NCI-H146 (cell line): Measurements from ENCODE around the gene KIAA1328.
A peak's percentile ranks its signal among the peaks of the same experiment; 100 is the strongest.

Experiments
- DNase-seq: peaks from one replicate; lab custom pipeline; 2025; lab: John Stamatoyannopoulos, UW

Gene KIAA1328

DNA sequence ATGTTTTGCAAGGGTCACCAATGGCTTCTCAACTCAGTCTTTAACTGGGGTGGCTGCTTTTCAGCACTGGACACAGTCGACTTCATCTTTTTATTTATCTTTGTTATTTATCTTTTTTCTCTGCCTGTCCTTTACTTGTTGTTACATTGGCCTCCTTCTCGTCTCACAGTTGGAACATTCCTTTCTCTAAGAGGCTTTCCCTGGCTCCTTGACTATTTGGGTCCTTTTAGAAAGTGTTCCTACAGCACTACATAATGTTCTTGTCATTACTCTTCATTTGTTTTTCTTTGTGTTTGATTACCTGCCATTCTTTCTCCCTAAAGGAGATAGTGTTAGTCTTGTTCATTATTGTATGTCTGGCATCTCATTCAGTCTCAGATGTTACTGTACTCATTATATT is 122.0 kb downstream of the KIAA1328 start:
- DNase-seq = no peak

DNA sequence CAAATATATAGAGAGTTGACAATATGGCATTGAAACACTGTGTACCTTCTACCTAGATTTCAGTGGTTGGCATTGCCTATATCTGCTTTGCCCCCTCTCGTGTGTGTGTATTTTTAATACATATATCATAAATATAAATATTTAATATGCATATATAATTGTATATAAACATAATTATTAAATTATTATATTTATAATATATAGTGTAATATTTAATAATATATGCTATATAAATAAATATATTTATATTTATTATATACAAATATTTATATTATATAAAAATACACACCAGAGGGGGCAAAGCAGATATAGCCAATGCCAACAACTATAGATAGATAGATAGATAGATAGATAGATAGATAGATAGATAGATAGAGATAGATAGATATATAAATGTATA is 124.1 kb downstream of the KIAA1328 start:
- no peak for DNase-seq

DNA sequence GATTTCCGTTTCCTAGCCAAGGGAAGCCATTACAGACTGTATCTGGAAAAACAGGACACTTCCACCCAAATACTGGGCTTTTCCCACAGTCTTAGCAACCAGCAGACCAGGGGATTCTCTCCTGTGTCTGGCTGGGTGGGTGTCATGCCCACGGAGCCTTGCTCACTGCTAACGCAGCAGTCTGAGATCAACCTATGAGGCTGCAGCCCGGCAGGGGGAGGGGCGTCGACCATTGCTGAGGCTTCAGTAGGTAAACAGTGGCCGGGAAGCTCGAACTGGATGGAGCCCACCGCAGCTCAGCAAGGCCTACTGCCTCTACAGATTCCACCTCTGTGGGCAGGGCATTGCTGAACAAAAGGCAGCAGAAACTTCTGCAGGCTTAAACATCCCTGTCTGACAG is 131.1 kb downstream of the KIAA1328 start:
- DNase-seq = no peak

DNA sequence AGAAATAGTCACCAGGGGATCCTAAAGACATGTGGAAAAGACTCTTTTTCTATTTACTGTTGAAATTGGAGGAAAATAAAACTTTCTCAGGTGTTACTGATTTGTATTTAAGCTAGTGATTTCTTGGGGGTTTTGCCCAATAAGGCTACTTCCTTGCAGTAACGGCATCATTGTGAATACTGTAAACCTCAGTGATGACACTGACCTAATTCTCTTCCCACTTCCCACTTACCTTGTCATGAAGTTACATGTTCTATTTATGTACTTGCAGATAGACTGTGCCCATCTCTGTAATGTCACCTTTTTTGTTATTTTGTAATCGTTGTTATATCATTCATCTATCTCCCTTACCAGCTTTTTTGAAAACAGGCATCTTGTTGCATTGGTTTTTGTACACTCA is 134.5 kb downstream of the KIAA1328 start:
- no peak for DNase-seq

DNA sequence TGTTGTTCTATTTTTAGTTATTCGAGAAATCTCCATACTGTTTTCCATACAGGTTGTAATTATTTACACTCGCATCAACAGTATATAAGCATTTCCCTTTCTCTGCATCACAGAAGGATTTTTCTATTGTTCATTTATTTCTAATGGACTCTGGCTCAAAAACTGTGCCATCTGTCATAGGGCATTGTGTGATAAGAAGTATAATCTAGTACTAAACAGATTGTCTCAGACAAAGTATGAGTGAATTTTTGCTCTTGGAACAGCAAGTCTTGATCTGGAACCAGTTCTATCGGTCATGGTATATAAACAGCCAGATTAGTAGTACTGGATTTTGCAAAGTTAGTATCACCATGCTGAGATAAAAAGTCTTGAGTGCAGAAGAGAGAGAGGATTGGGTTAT is 145.8 kb downstream of the KIAA1328 start:
- no peak for DNase-seq

DNA sequence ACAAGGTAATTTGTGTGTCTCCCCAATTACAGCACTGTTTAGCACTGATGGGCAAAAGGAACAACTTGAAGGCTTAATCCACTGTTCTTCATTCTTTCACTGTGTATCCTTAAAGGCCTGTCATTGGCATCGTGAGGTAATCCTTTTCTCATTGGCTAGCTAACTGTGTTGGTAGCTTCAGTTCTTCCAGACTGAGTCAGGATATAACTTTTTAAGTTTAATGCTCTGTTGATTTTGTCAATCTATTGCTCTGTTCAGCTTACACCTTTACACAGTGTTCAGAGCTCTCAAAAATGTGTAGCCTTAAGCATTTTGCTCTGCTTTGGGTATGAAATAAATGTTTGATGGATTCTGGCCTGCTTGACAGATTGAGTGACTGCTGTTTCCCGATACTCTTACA is 148.2 kb downstream of the KIAA1328 start:
- DNase-seq = no peak

DNA sequence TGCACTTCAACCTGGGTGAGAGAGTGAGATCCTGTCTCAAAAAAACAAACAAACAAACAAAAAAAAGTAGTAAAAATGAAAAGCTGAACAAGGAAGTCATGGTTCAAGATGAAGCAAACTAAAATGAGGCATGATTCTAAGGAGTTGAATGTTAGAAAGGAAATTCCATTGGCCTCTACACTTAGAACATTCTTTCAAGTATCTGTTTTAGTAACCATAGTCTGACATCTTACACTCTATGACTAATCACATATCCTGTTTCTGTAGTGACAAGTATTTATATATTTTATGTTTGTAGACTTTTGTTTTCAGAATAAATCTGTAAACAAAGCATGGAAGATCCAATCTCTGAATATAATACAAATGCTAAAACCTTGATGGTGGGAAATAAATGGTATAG is 164.1 kb downstream of the KIAA1328 start:
- no peak for DNase-seq

DNA sequence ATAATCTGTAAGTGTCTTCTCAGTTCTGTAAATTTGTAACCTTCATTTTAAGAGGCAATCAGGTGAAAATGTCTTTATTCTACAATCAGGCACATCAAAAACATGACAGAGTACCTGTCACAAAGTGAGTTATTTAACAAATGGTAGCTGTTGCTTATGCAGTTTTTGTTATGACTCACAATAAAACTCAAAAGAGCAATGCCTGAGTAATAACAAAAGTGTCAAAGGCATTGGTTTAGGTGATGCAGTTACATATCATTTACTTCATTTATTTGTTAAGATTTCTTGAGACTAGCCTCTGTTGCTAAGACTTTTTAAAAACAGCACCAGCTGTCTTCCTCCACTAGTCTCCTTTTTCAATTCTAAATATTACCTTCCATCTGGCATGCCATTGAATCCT is 177.8 kb downstream of the KIAA1328 start:
- DNase-seq = no peak

DNA sequence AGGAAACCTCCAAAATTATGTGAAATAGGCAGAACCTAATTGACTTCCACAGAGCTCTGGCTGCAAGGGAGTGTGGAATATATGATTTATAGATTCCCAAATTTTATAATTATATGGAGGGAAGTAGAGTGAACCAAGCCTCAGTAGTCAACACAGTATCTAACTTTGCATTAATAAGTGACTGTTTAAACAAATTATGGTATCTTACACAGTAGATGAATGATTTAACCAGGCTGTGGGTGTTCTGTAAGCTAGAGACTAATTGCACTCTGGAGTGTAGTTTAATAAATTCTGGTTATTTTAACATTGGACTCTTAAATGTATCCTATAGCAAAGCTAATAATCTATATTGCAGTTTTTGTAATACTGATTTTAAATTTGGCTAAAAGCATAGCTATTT is 183.5 kb downstream of the KIAA1328 start:
- no peak for DNase-seq

DNA sequence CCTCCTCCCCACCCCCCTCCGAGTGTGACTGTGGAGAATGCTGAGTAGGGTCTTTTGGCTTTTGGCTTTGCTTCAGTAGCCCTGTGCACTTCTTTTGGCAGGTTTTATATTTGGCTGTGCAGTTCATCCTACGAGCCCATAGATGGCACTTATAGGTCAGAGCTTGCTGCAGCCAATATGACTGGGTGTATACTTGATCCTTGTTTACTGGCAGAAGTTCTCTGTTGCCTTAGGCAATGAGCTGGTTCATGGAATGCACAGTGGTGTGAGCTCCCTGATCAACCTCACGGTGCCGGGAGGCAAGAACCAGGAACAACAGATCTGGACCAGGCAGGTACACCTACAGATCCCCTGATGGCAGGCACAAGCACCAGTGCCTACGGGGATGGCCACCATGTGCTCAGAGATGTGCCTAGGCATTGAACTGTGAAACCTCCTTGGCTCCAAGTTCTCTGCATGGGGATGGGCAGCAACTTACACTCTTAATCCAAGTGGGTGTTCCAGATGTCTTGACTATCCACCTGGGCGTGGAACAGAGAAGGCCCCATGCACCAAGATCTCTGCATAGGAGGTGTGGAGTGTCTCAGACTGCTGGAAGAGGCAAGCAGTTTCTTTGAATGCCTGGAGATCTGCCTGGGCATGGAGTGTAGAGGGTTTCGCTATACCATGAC is 190.4 kb downstream of the KIAA1328 start:
- peak; percentile 76 for DNase-seq

DNA sequence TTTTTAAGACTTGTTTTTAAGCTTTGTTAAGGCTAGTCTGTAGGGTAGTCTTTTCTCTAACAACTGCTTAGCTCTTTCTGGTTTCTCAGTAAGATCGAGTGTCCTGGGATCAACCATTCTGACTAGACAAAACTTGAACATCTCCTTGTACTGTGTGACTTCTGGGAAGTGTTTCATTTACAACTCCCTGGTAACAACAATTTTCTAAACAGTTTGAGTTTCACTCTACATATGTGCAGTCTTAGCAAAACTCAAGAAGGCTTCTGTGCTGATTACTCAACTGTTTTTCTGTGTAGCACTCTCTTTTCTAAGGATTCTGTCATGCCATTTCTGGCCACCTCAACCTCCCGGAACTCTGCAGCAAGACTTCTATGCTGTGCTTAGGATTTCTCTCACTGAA is 204.5 kb downstream of the KIAA1328 start:
- DNase-seq = no peak

DNA sequence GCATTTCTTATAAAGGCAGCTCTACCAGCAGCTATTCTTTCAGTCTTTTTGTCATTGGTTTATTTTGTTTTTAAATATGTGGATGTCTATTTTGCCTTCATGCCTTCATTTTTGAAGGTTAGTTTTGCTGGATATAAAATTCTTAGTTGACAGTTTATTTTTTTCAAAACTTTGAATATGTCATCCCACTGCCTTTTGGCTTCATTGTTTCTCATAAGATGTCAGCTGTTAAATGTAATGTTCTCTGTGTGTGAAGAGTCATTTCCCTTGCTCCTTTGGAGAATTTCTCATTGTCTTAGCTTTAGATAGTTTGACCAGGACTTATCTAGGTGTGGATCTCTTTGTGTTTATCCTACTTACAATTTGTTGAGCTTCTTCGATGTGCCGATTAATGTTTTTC is 213.5 kb downstream of the KIAA1328 start:
- DNase-seq = no peak

DNA sequence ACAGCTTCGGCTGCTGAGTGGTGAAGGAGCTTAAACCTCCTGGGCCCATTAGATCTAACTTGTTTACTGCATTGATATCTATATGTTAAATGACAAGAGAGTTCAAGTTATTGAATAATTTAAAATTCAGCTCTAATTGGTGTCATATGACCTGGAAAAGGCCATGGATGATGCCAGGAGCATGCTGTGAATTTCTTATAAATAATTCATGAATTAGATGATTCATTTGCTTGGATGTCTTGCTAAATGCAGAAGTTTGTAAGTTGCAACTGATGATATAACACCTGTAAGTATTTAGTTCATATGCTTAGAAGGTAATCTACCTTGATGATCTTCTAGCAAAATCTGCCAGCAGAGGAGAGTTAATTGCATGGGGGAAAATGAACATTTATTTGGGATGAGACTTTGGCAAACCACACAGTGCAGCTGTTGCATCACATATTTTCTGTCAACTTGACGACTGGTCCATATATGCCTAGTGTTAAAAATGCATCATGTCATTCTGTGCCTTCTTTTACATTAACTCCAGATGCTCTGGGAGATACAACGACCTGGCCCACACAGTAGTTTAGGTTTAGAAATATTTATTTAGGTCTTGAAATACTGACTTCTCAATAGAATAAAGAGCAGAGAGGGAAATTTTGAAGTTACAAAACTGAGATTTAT is 226.3 kb downstream of the KIAA1328 start:
- peak; percentile 15 for DNase-seq

DNA sequence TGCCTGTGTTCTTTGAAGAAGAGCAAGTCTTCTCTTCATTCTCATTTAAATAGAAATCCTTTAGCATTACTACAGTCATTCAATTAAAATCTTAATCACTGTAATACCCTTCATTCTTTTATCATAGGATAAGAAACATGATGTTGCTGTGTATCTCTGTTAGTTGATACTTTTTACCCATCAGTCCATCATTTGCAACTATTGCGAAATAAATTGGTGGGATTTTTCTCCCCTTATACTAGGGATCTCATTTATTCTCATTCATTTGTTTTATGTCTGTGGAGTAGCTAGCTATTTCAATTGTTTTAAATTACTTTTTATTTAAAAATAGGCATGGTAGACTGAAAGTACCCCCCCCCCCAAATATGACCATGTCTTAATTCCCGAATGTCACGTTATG is 235.3 kb downstream of the KIAA1328 start:
- DNase-seq = no peak

DNA sequence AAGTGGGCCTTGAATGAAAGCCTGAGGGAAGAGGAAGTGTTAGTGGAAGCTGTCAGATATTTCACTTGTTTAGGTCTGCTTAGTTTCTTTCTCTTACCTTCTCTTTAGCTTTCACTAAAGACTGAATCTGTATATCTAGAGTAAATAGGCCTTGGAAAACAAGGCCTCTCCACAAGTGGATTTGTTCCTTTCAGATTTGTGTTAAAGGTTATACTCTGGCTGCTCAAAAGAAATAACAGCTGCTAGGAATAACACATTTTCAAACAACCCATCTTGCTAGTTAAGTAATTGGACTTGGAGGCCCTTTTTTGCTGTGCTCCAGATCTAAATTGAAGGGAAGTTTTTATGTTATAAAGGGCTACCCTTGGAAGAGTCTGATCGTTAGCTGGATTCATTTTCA is 236.3 kb downstream of the KIAA1328 start:
- no peak for DNase-seq

DNA sequence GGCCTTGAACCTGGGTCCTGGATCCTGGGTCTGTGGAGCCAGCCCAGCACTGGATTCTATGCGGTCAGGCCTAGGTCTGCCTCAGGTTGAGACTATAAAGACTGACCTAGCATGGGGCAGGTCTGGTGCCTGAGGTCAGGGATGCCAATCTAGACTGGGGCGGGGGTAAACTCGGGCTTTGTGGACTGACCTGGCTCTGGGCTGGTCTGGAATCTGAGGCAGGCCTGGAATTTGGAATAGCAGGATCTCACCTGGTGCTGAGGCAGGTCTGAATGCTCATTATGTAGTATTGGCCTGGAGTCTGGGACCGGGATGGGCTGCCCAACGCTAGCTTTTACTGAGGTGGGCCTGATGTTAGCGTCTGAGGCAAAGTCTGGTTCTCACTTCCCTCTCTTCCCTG is 256.0 kb downstream of the KIAA1328 start:
- no peak for DNase-seq

DNA sequence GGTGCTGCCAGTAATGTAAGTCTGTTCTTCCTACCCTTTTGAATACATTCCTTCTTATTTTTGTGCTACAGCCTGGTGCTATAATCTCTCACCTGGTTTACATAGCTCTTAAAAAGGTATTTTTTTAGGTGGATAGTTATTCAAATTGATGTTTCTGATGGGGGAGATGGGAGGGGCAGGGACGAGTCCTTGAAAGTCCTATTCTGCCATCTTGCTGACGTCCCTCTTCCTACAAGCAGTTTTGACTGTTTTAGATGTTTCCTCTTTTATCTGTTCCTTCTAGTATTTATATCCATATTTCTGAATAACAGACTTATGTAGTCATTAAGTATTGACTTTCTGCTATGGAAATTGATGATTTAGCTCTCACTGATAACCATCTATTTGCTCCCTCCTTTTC is 256.4 kb downstream of the KIAA1328 start:
- no peak for DNase-seq

DNA sequence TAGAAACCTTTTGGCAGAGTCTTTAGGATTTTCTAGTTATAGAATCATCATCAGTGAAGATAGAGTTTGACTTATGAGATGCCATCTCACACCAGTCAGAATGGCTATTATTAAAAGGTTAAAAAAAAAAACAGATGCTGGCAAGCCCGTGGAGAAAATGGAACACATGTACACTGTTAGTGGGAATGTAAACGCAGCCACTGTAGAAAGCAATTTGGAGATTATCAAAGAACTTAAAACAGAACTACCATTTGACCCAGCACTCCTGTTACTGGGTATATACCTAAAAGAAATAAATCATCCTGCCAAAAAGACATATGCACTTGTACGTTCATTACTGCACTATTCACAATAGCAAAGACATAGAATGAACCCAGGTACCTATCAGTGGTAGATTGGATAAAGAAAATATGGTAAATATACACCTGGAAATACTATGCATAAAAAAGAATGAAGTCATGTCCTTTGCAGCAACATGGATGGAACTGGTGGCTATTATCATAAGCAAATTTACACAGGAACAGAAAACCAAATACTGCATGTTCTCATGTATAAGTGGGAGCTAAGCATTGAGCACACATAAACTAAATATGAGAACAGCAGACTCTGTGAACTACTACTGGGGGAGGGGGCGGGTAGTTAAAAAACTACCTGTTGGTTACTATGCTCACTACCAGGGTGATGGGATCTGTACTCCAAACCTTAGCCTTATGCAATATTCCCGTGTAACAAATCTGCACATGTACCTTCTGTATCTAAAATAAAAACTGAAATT is 279.0 kb downstream of the KIAA1328 start:
- peak; percentile 83 for DNase-seq

DNA sequence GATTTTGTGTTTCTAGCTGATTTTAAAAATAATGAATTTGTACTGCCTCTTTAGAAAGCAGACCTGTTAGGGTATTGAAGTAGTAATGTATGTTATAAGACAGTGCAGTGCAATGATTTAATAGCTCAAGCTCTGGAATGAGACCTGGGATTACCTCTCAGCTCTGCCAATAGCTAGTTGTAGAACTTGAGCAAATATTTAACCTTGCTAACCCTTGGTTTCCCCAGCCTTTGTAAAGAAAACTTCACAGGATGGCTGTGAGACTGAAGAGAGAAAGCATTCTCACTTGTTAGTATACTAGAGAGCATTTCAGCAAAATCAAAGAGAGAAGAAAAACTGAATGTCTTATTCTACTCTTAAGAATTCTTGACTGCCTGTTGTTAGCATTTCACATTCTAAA is 293.9 kb downstream of the KIAA1328 start:
- no peak for DNase-seq

DNA sequence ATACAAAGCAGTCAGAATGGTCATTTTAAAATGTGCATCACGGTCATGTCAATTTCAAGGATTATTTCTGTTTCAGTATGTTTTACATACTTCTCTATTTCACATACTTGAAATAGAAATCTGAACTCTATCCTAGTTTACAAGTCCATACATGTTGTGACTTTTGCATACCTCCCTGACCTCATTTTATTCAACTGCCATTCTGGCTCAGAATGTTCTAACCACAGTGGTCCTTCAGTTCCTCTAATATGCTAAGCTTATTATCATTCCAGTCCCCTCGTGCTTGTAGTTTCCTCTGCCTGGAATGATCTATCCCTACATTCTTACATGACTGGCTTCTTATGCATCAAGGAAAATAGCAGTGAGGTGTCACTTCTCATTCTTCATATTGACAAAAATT is 295.6 kb downstream of the KIAA1328 start:
- DNase-seq = no peak

DNA sequence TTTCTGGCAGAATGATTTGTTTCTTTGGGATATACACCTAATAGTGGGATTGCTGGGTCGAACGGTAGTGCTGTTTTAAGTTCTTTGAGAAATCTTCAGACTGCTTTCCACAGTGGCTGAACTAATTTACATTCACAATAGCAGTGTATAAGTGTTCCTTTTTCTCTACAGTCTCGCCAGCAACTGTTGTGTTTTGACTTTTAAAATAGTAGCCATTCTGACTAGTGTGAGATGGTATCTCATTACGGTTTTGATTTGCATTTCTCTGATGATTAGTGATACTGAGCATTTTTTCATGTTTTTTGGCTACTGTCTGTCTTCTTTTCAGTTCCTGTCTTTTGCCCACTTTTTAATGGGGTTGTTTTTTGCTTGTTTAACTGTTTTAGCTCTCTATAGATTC is 306.2 kb downstream of the KIAA1328 start:
- DNase-seq = no peak

DNA sequence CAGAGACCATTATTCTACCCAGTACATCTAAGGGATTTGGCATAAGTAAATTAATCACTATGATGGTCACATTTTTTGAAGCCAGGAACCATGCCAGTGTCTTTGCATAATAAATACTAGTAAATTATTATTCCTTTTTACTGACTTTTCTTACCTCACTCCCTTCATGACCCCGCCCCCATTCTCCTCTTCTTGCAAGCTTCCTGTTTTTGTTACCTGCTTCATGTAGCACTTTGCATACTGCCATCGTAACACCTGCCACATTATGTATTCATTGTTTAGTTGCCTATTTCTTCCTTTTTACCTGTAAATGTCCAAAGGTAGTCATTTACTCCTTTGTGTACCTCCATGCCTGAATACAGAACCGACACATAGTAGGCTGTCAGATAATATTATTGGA is 309.5 kb downstream of the KIAA1328 start:
- peak; percentile 12 for DNase-seq

DNA sequence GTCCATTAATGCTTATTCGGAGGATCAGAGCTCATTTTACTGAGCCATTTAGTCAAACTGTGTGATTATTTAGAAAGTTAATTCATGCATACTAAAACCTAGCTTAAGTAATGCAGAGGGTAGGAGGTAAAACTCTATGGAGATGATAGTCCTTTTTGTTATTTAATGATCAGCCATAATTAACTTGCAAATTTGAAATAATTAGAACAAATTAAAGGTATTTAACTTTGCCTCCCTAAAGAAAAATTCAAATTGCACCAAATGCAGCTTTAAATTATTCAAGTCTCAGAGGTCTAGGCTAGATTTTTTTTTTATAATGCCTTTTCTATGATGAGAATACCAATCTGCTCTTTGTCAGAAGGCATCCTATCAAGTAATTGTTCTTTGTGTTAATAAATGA is 310.9 kb downstream of the KIAA1328 start:
- DNase-seq = no peak
